Pancreas (tissue), 10 donors: ENCODE results near the gene MLIP. TPM values are rescaled to one million over a fixed set of nuclear protein-coding genes. Genes with fewer than 3 reads are reported as not detected.
A peak's percentile ranks its signal among the peaks of the same experiment; 100 is the strongest.

Experiments
- ATAC-seq, 4 donors: fragments of 200-7000 bp; cut with Tn5 transposase; one replicate each; pipeline versions ENCODE4 v1.8.0 to v1.9.1; 2020; ENCODE audit warnings: mild to moderate bottlenecking in 4 of 4, moderate library complexity in 4 of 4
- DNase-seq, 6 donors: peaks; one replicate each; pipeline ENCODE4 v3.0.0-alpha.2; 2020
- FAIRE-seq: peaks from 2 replicates; lab custom pipeline; 2012; peaks lifted over from hg19 to GRCh38; lab: Jason Lieb, UNC
- H3K27ac ChIP-seq, 4 donors: fragments of 200-600 bp; sonication (generic); 1 replicate in 3 of 4; 2 replicates in 1 of 4; pipeline versions ENCODE4 v1.5.0 to v1.8.0; 2020
- H3K27me3 ChIP-seq, 4 donors: fragments of 200-600 bp; one replicate each; pipeline ENCODE4 v1.8.0; 2021
- H3K36me3 ChIP-seq, 3 donors: fragments of 200-600 bp; sonication (generic) in 1 of 3; one replicate each; pipeline versions ENCODE4 v1.5.0 to v1.8.0; 2020 to 2021
- H3K4me1 ChIP-seq, 3 donors: fragments of 200-600 bp; one replicate each; pipeline ENCODE4 v1.8.0; 2021
- H3K4me3 ChIP-seq, 4 donors: fragments of 200-600 bp; sonication (generic) in 2 of 4; one replicate each; pipeline versions ENCODE4 v1.5.0 to v1.8.0; 2020 to 2021
- H3K9me3 ChIP-seq, 4 donors: fragments of 200-600 bp; one replicate each; pipeline ENCODE4 v1.8.0; 2021
- WGBS, 2 donors: extraction: QIAGEN DNeasy Blood & Tissue Kit; methylation state at CpG; one replicate each; pipeline ENCODE4 v1.1.7; 2013; 5-methylcytosine and 5-hydroxymethylcytosine counted together
- intact Hi-C, 3 donors: fragments of 100-400 bp; cut with DNase I; formaldehyde crosslinking; loops; one replicate each; pipeline versions ENCODE4 v1.11.1 to v1.14.2; 2022
- polyA plus RNA-seq, 2 donors: library from polyadenylated mRNA; stranded (reverse); fragments of 200-250 nt; gene quantifications; one replicate each; pipeline ENCODE4 v1.2.3, GENCODE V29; 2013
- total RNA-seq, 6 donors: library from RNA; stranded (reverse); fragmentation: NEBNext Ultra II Directional in 4 of 6; extraction: Animal tissue kit (Norgen Biotek cat#: 25700) in 4 of 6; gene quantifications; one replicate each; pipeline versions ENCODE4 v1.2.1 to v1.2.4, GENCODE V29; 2021 to 2023
- TF ChIP-seq, protein P1 (sequence below), 4 donors: fragments of 200-600 bp; sonication (generic) in 3 of 4; IDR thresholded peaks; one replicate each; pipeline versions ENCODE4 v1.5.0 to v1.8.0; 2021; ENCODE audit warnings: antibody characterized with exemption in 4 of 4
- donor health status: healthy with polysubstance abuse.
- donor health status: DM: no; HTN: no; CAD: no; lungs with moderate emphysema.
- donor health status: DM: no; HTN: no; CAD: no.
- donor health status: control.
- donor health status: control.
- donor health status: Bipolar disorder and iron deficiency.
- donor health status: DM: yes; HTN: yes; CAD: no.
- donor health status: DM: no; HTN: no; CAD: no.
- donor health status: DM: no; HTN: no; CAD: no.
- donor health status: DM: yes; HTN: yes; CAD: no.

The MLIP gene
- total and polyA plus RNA-seq, 8 donors: 0.32 to 5.8 (median 0.77) TPM

GRCh38 chr6:54291146-54291545 lies 179.9 kb downstream of the MLIP start:
- intact Hi-C loops: no loop called here

DNA sequence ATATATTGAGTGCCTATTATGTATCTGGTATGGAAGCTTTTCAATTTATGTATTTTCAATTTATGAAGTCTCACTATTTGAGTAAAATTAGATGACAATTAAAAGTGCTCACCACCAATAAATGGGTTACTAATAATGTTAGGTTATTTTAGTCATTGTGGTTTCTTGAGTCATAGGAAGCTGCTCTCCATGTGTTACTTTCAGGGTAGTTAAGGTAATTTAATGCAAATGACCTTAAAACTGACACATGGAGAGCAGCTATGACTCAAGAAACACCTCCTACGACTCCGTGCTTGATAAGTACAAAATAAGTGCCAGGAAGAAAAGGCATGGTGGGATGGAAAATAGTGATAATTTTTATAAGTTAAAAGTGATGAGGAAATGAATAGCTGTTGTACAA lies 180.5 kb downstream of the MLIP start:
- TF ChIP-seq, protein P1, sequence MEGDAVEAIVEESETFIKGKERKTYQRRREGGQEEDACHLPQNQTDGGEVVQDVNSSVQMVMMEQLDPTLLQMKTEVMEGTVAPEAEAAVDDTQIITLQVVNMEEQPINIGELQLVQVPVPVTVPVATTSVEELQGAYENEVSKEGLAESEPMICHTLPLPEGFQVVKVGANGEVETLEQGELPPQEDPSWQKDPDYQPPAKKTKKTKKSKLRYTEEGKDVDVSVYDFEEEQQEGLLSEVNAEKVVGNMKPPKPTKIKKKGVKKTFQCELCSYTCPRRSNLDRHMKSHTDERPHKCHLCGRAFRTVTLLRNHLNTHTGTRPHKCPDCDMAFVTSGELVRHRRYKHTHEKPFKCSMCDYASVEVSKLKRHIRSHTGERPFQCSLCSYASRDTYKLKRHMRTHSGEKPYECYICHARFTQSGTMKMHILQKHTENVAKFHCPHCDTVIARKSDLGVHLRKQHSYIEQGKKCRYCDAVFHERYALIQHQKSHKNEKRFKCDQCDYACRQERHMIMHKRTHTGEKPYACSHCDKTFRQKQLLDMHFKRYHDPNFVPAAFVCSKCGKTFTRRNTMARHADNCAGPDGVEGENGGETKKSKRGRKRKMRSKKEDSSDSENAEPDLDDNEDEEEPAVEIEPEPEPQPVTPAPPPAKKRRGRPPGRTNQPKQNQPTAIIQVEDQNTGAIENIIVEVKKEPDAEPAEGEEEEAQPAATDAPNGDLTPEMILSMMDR (IDR thresholded peaks at IDR 0.05): no peak
- Histone ChIP-seq H3K27ac (no peak overlapping the region), H3K36me3 (no peaks in the 10 kb centered on the region), H3K4me3 (no peak overlapping the region), H3K27me3 (no peaks in the 10 kb centered on the region), H3K9me3 (no peaks in the 10 kb centered on the region), H3K4me1 (no peaks in the 10 kb centered on the region)
- 50 to 61% methylated on average over 2 of the region's 2 CpGs for WGBS, 2 donors
- ATAC-seq (no peak), DNase-seq (no peak), FAIRE-seq (no peak)
- intact Hi-C loops: no loop called here

More at GRCh38 chr6:54291146-54291545, 179.9 kb downstream of the MLIP start:
- no peaks in the 10 kb centered on the region for H3K4me1 ChIP-seq
- DNase-seq (no peak), ATAC-seq (no peak), FAIRE-seq (no peak)
- H3K4me3 ChIP-seq: no peak overlapping the region
- no peaks in the 10 kb centered on the region for H3K9me3 ChIP-seq
- TF ChIP-seq, protein P1 (IDR thresholded peaks at IDR 0.05): no peak
- no peaks in the 10 kb centered on the region for H3K27me3 ChIP-seq
- no peak overlapping the region for H3K27ac ChIP-seq
- no peaks in the 10 kb centered on the region for H3K36me3 ChIP-seq
- WGBS, 2 donors: 37 to 43% methylated on average over 2 of the region's 2 CpGs

DNA sequence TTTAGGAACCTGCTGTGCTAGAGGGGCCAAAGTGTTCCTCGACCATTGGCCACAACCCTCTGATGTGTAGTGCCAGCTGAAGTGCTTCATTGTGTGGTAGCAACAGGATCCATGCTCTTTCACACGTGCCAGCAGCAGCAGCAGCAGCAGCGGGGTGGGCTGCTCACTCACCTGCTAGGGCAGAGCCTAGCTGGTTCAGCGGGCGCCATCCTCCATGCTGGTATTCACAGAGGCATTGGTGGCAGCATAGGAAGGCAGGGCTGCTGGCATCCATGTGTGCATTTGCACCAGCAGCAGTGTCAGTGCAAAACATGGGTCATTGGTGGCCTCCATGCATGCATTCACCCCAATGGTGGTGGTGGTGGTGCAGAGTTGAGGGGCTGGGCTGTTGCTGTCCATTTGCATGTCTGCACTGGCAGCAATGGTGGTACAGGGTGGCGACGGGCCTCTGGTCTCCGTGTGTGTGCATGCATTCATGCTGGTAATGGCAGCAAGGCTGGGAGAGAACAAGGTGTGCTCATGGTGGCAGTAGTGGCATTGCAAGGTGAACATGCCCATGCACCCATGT lies 183.8 kb downstream of the MLIP start:
- FAIRE-seq (no peak), DNase-seq (peak in 1 of 6 donors; percentile 39), ATAC-seq (no peak)
- intact Hi-C loops: no loop called here
- H3K9me3 ChIP-seq: no peaks in the 10 kb centered on the region
- H3K27me3 ChIP-seq: no peaks in the 10 kb centered on the region
- H3K27ac ChIP-seq: no peak overlapping the region
- H3K4me1 ChIP-seq: no peaks in the 10 kb centered on the region
- WGBS, 2 donors: 76 to 85% methylated on average over 8 of the region's 8 CpGs
- H3K36me3 ChIP-seq: no peaks in the 10 kb centered on the region
- H3K4me3 ChIP-seq: no peak overlapping the region
- TF ChIP-seq, protein P1 (IDR thresholded peaks at IDR 0.05): no peak

GRCh38 chr6:54299542-54300269 lies 188.5 kb downstream of the MLIP start:
- no peak for FAIRE-seq
- TF ChIP-seq, protein P1 (IDR thresholded peaks at IDR 0.05): no peak

DNA sequence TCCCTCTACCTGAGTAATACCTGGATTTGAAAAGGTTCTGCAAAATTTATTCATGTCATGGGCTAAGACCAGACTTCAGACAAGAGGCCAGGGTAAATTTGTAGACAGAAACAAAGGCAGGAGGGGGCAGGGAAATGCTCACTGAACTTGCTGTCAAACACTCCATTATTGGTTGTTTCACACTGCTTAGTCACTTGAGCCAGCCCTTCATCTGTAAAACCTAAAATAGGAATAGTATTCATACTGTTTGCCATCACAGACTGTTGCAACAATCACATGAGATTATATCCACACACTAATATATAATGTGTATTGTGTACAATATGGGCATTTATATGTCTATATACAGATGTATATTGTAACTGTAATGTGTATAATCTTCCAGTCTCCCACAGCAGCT lies 190.5 kb downstream of the MLIP start:
- Histone ChIP-seq H3K4me1 (no peaks in the 10 kb centered on the region), H3K27ac (no peak overlapping the region), H3K36me3 (no peaks in the 10 kb centered on the region), H3K27me3 (no peaks in the 10 kb centered on the region), H3K9me3 (no peaks in the 10 kb centered on the region), H3K4me3 (no peak overlapping the region)
- ATAC-seq: no peak
- TF ChIP-seq, protein P1 (IDR thresholded peaks at IDR 0.05): no peak
- FAIRE-seq: no peak
- intact Hi-C loops: no loop called here
- DNase-seq: no peak

More at GRCh38 chr6:54299542-54300269, 188.5 kb downstream of the MLIP start:
- no peaks in the 10 kb centered on the region for H3K27me3 ChIP-seq
- no peaks in the 10 kb centered on the region for H3K36me3 ChIP-seq
- ATAC-seq: no peak
- no peaks in the 10 kb centered on the region for H3K4me1 ChIP-seq
- H3K9me3 ChIP-seq: no peaks in the 10 kb centered on the region
- intact Hi-C loops: no loop called here
- WGBS, 2 donors: 45 to 64% methylated on average over 2 of the region's 2 CpGs
- no peak for DNase-seq
- no peak overlapping the region for H3K4me3 ChIP-seq
- no peak overlapping the region for H3K27ac ChIP-seq
